HS-5 (cell line): ENCODE measurements around the gene CDC45.

Experiments
- DNase-seq: peaks from one replicate; pipeline ENCODE4 v3.0.0-alpha.2; 2012; ENCODE audit warnings: low read depth

CDC45 gene

GRCh38 chr22:19448076-19448607 lies 31.6 kb upstream of the CDC45 start:
- no peak for DNase-seq

GRCh38 chr22:19448739-19449421 lies 30.8 kb upstream of the CDC45 start:
- no peak for DNase-seq

- DNase-seq, result no peak
These were observed 30.3 kb upstream of the CDC45 start for GRCh38 chr22:19449422-19449767.

GRCh38 chr22:19450363-19451175 lies 29.2 kb upstream of the CDC45 start:
- no peak for DNase-seq

GRCh38 chr22:19451570-19451969 lies 28.1 kb upstream of the CDC45 start:
- DNase-seq, result no peak

GRCh38 chr22:19453718-19454117 lies 26.0 kb upstream of the CDC45 start:
- no peak for DNase-seq

GRCh38 chr22:19454156-19454555 lies 25.6 kb upstream of the CDC45 start:
- DNase-seq, result no peak

- DNase-seq, result no peak
These were observed 24.7 kb upstream of the CDC45 start for GRCh38 chr22:19455033-19455432.

GRCh38 chr22:19455585-19456370 lies 23.9 kb upstream of the CDC45 start:
- DNase-seq, result no peak

GRCh38 chr22:19456541-19456940 lies 23.2 kb upstream of the CDC45 start:
- DNase-seq, result no peak

- DNase-seq, result no peak
These were observed 21.8 kb upstream of the CDC45 start for GRCh38 chr22:19457828-19458428.

GRCh38 chr22:19460036-19460435 lies 19.7 kb upstream of the CDC45 start:
- DNase-seq, result no peak

GRCh38 chr22:19461506-19461905 lies 18.2 kb upstream of the CDC45 start:
- no peak for DNase-seq

- no peak for DNase-seq
These were observed 16.7 kb upstream of the CDC45 start for GRCh38 chr22:19463008-19463407.

- no peak for DNase-seq
These were observed 15.9 kb upstream of the CDC45 start for GRCh38 chr22:19463491-19464469.

- no peak for DNase-seq
These were observed 15.2 kb upstream of the CDC45 start for GRCh38 chr22:19464546-19464945.

- no peak for DNase-seq
These were observed 14.7 kb upstream of the CDC45 start for GRCh38 chr22:19464975-19465374.

GRCh38 chr22:19466126-19466716 lies 13.5 kb upstream of the CDC45 start:
- no peak for DNase-seq

GRCh38 chr22:19466848-19467752 lies 12.6 kb upstream of the CDC45 start:
- DNase-seq, result no peak

- no peak for DNase-seq
These were observed 11.8 kb upstream of the CDC45 start for GRCh38 chr22:19467912-19468311.
